ENCODE measurements around the gene FAM163B.

DNA sequence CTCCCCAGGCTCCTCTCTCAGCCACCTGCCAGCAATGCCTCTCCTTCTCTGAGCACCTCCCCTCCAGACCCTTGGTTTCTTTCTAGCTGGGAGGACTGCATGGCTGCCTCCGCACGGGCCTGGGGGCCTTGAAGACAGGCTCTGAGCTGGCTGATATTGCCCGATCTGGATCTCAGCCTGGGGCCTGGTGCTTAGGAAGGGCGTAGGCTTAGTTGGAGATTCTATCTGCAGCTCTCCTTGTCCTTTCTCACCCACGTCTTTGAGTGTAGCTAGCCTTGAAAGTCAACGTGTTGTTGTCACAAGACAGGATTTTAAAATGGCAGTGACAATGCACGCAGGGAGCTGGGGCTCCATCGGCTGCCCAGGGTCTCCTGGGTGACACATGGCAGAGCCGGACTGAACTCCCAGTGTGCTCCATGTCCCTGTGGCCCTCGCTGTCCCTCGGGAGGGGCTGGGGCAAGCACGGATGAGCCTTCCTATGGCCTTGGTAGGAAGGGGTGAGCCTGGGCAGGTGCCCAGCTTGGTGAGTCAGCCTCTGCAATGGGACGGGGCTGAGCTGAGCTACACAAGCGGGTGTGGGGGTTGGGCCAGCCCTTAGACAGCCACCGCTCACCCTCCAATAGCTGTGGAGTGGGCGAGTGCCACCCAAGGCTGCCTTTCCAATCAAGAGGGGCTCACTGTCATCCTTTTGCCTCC, 65.3 kb downstream of the FAM163B start:
- TF ChIP-seq, protein P1, sequence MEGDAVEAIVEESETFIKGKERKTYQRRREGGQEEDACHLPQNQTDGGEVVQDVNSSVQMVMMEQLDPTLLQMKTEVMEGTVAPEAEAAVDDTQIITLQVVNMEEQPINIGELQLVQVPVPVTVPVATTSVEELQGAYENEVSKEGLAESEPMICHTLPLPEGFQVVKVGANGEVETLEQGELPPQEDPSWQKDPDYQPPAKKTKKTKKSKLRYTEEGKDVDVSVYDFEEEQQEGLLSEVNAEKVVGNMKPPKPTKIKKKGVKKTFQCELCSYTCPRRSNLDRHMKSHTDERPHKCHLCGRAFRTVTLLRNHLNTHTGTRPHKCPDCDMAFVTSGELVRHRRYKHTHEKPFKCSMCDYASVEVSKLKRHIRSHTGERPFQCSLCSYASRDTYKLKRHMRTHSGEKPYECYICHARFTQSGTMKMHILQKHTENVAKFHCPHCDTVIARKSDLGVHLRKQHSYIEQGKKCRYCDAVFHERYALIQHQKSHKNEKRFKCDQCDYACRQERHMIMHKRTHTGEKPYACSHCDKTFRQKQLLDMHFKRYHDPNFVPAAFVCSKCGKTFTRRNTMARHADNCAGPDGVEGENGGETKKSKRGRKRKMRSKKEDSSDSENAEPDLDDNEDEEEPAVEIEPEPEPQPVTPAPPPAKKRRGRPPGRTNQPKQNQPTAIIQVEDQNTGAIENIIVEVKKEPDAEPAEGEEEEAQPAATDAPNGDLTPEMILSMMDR (IDR thresholded peaks at IDR 0.05), result no peak
- TF ChIP-seq POLR2A (IDR thresholded peaks at IDR 0.05), result no peak
- TF ChIP-seq POLR2AphosphoS5 (IDR thresholded peaks at IDR 0.05), result no peak

Data from transverse colon (tissue), 4 donors.